Endothelial cell of umbilical vein (primary cell): ENCODE measurements around the gene ITPKB. TPM values are rescaled to one million over a fixed set of nuclear protein-coding genes. Genes with fewer than 3 reads are reported as not detected.

Experiments
- BruUV-seq: library from RNA; stranded (reverse); fragments of 400-500 nt; replicated peaks from 2 replicates; lab custom pipeline; 2021; lab: Mats Ljungman, UMichigan
- CTCF ChIA-PET: fragments of 300-600, 350-600 bp; sonication (Branson Sonifier 250); formaldehyde crosslinking; loops from one replicate; lab custom pipeline; 2021; ENCODE audit warnings: antibody characterized with exemption, inconsistent platforms; lab: Charles Lee
- POLR2A ChIA-PET: fragments of 300-600, 350-600 bp; sonication (Branson Sonifier 250); formaldehyde crosslinking; loops from one replicate; lab custom pipeline; 2021; ENCODE audit warnings: antibody characterized with exemption, inconsistent platforms; lab: Charles Lee
- DNase-seq: peaks from one replicate; pipeline ENCODE4 v3.0.0-alpha.2; 2011; ENCODE audit warnings: low read depth, low spot score
- FAIRE-seq: peaks from 2 replicates; lab custom pipeline; 2011; peaks lifted over from hg19 to GRCh38; lab: Jason Lieb, UNC
- H2AFZ ChIP-seq: 2 replicates; pipeline ENCODE4 v1.6.0; 2012; ENCODE audit warnings: low read depth, low read length, control low read depth, inconsistent platforms
- H3K27ac ChIP-seq: 2 replicates; pipeline ENCODE4 v1.5.1; 2011; ENCODE audit warnings: low read depth, mild to moderate bottlenecking, control low read depth, low read length, moderate library complexity; ENCODE audit not compliant: insufficient read depth
- H3K27me3 ChIP-seq, 2 experiments: 2 replicates each; pipeline versions ENCODE4 v1.6.0 to v1.6.1; 2011; ENCODE audit warnings: low read length in 2 of 2, mixed read lengths in 1 of 2; ENCODE audit not compliant: control insufficient read depth in 2 of 2, insufficient read depth in 2 of 2
- H3K36me3 ChIP-seq, 2 experiments: 2 replicates in 1 of 2; 3 replicates in 1 of 2; pipeline ENCODE4 v1.5.1; 2011; ENCODE audit warnings: low read length in 2 of 2, mild to moderate bottlenecking in 1 of 2, moderate library complexity in 1 of 2; ENCODE audit not compliant: control insufficient read depth in 2 of 2, insufficient read depth in 2 of 2; ENCODE audit errors: extremely low read depth in 1 of 2
- H3K4me1 ChIP-seq: 3 replicates; pipeline ENCODE4 v1.5.1; 2011; ENCODE audit warnings: mild to moderate bottlenecking, low read length; ENCODE audit not compliant: control insufficient read depth, insufficient read depth; ENCODE audit errors: extremely low read depth
- H3K4me2 ChIP-seq: 2 replicates; pipeline ENCODE4 v1.6.1; 2011; ENCODE audit warnings: low read length, control low read depth, mixed read lengths; ENCODE audit not compliant: insufficient read depth
- H3K4me3 ChIP-seq, 3 experiments: fragments of 200-600 bp in 1 of 3; sonication (generic), shearing (Covaris generic) in 1 of 3; replicated peaks in 1 of 3; 2 replicates each; pipeline ENCODE4 v1.5.1; 2011 to 2016; ENCODE audit warnings: control low read depth in 3 of 3, low read length in 3 of 3, mild to moderate bottlenecking in 2 of 3, inconsistent platforms in 1 of 3, low read depth in 1 of 3, moderate library complexity in 1 of 3; ENCODE audit not compliant: insufficient read depth in 1 of 3
- H3K79me2 ChIP-seq: 2 replicates; pipeline ENCODE4 v1.6.0; 2012; ENCODE audit warnings: low read length, inconsistent platforms; ENCODE audit not compliant: control insufficient read depth, insufficient read depth
- H3K9ac ChIP-seq: replicated peaks from 2 replicates; pipeline ENCODE3; 2011; ENCODE audit warnings: low read length, control low read depth; ENCODE audit not compliant: insufficient read depth; ENCODE audit errors: extremely low read depth
- H3K9me1 ChIP-seq: replicated peaks from 3 replicates; pipeline ENCODE4 v1.6.0; 2011; ENCODE audit warnings: mild to moderate bottlenecking, low read length; ENCODE audit not compliant: control insufficient read depth, insufficient read depth; ENCODE audit errors: extremely low read depth
- H3K9me3 ChIP-seq: replicated peaks from 2 replicates; pipeline ENCODE4 v1.5.1; 2012; ENCODE audit warnings: low read length, inconsistent platforms; ENCODE audit not compliant: control insufficient read depth, insufficient read depth
- H4K20me1 ChIP-seq: replicated peaks from 2 replicates; pipeline ENCODE3; 2011; ENCODE audit warnings: mild to moderate bottlenecking, low read length; ENCODE audit not compliant: control insufficient read depth, insufficient read depth; ENCODE audit errors: extremely low read depth
- EZH2 ChIP-seq: IDR thresholded peaks from 2 replicates; pipeline ENCODE4 v1.6.1; 2012; ENCODE audit warnings: borderline replicate concordance, low read depth, mild to moderate bottlenecking, moderate library complexity, low read length, inconsistent platforms; ENCODE audit not compliant: severe bottlenecking
- FOS ChIP-seq: IDR thresholded peaks from 2 replicates; pipeline ENCODE4 v1.6.1; 2011; ENCODE audit warnings: mild to moderate bottlenecking, low read length, moderate library complexity, borderline replicate concordance; ENCODE audit not compliant: insufficient read depth
- GATA2 ChIP-seq: IDR thresholded peaks from 2 replicates; pipeline ENCODE4 v1.7.0; 2011; ENCODE audit warnings: low read depth, mild to moderate bottlenecking, moderate library complexity, mixed read lengths, low read length; ENCODE audit not compliant: insufficient read length, insufficient read depth
- JUN ChIP-seq: IDR thresholded peaks from 2 replicates; pipeline ENCODE4 v1.6.1; 2011; ENCODE audit warnings: borderline replicate concordance, low read depth; ENCODE audit not compliant: insufficient read length, insufficient read depth
- MAX ChIP-seq: IDR thresholded peaks from 2 replicates; pipeline ENCODE4 v1.6.1; 2011; ENCODE audit not compliant: insufficient read depth, insufficient read length
- MYC ChIP-seq: IDR thresholded peaks from one replicate; pipeline ENCODE4 v1.6.1; 2011; ENCODE audit warnings: mild to moderate bottlenecking, low read depth, low read length
- POLR2A ChIP-seq: IDR thresholded peaks from 2 replicates; pipeline ENCODE4 v1.6.1; 2012; ENCODE audit warnings: low read depth, mild to moderate bottlenecking, control low read depth, low read length
- POLR2AphosphoS5 ChIP-seq: IDR thresholded peaks from 2 replicates; pipeline ENCODE4 v1.6.1; 2012; ENCODE audit warnings: low read depth, mild to moderate bottlenecking, control low read depth, low read length, moderate library complexity; ENCODE audit not compliant: insufficient read depth
- dilution Hi-C: fragments of 300-500 bp; cut with MboI; formaldehyde crosslinking; loops from one replicate; pipeline ENCODE4 v1.15.0; 2019; ENCODE audit warnings: low sequenced_read_pairs; ENCODE audit not compliant: extremely low pct_ligation_motif_present
- intact Hi-C: fragments of 100-400 bp; cut with micrococcal nuclease; formaldehyde crosslinking; loops from one replicate; pipeline ENCODE4 v1.10.0; 2022
- polyA plus RNA-seq, 4 experiments: library from polyadenylated mRNA; depleted of rRNA in 3 of 4; stranded (reverse) in 3 of 4; unstranded in 1 of 4; fragments of >200 nt; gene quantifications; 2 replicates each; pipeline versions ENCODE4 v1.2.1 to v1.2.3, GENCODE V29; 2011 to 2012; ENCODE audit warnings: missing spikeins in 1 of 4
- total RNA-seq: library from RNA; stranded (reverse); gene quantifications from 2 replicates; pipeline ENCODE4 v1.2.3, GENCODE V29; 2021
- TF ChIP-seq, protein P1 (sequence below), 2 donors: IDR thresholded peaks; 1 replicate in 1 of 2; 2 replicates in 1 of 2; pipeline ENCODE4 v1.5.1; 2011; ENCODE audit warnings: low read length in 2 of 2, mild to moderate bottlenecking in 2 of 2, moderate library complexity in 2 of 2, control low read depth in 1 of 2, inconsistent platforms in 1 of 2, low read depth in 1 of 2; ENCODE audit not compliant: insufficient read depth in 1 of 2; ENCODE audit errors: extremely low read depth in 1 of 2

The ITPKB gene
- total and polyA plus RNA-seq, 2 donors (not counting 3 experiments of a cell fraction or from before 2014, with no cell fraction given) = 7.7 to 34.8 TPM

DNA sequence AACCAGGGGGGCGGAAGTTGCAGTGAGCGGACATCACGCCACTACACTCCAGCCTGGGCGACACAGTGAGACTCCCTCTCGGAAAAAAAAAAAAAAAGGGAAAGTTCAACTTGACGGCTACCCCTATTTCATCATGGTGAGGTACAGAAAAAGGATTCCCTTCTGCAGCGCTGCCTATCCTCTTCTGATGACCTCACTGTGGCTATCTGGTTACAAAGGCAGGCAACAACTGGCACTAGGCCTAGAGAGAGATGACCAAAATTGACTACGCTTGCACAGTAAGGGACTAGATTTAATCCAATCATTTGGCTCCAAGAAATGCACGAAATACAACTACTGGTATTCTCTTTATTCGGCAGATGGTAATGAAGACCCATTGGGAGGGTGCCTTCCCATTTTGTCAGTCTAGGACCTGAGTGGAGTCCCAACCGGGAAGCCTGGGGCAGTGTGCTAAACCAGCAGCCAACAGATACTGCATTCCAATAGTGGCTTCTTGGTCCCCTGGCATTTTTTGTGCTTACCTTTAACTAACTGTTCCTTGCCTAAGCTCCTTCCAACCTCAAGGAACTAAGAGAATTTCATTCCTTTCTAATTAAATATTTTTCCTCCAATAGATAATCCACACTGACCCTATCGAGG, 36.6 kb downstream of the ITPKB start:
- Histone ChIP-seq H3K36me3 (peaks cover 0 to 4% of the 10 kb centered on the region in 2 experiments), H3K4me3 (peak overlapping the region in 1 of 3 experiments; percentile 56), H4K20me1 (no peaks in the 10 kb centered on the region), H3K9me1 (no peaks in the 10 kb centered on the region), H3K27ac (peak overlapping the region; percentile 49), H3K4me2 (peak overlapping the region; percentile 78), H2AFZ (no peak overlapping the region), H3K9ac (peak overlapping the region; percentile 76), H3K4me1 (peaks cover 9% of the 10 kb centered on the region), H3K27me3 (no peaks in the 10 kb centered on the region), H3K79me2 (no peaks in the 10 kb centered on the region), H3K9me3 (no peaks in the 10 kb centered on the region)
- no TSS peak for BruUV-seq
- intact Hi-C loops (loop anchor here (1.0 to 2.0 kb wide), 2 partner anchors 11 to 126 kb away; no protein-coding TSS in a partner anchor), dilution Hi-C loops (no loop called here)
- FAIRE-seq (peak; percentile 65), DNase-seq (no peak)
- ChIA-PET CTCF (interaction anchor here (0.7 to 1.3 kb wide), 3 partner anchors 10 to 126 kb away, joined by 3 to 5 read pairs (median 4); no protein-coding TSS in a partner anchor), POLR2A (no interaction called here)
- TF ChIP-seq POLR2A (no peak), POLR2AphosphoS5 (no peak), GATA2 (no peak), EZH2 (no peak), FOS (no peak), JUN (no peak), MYC (no peak), MAX (no peak)
- TF ChIP-seq, protein P1, sequence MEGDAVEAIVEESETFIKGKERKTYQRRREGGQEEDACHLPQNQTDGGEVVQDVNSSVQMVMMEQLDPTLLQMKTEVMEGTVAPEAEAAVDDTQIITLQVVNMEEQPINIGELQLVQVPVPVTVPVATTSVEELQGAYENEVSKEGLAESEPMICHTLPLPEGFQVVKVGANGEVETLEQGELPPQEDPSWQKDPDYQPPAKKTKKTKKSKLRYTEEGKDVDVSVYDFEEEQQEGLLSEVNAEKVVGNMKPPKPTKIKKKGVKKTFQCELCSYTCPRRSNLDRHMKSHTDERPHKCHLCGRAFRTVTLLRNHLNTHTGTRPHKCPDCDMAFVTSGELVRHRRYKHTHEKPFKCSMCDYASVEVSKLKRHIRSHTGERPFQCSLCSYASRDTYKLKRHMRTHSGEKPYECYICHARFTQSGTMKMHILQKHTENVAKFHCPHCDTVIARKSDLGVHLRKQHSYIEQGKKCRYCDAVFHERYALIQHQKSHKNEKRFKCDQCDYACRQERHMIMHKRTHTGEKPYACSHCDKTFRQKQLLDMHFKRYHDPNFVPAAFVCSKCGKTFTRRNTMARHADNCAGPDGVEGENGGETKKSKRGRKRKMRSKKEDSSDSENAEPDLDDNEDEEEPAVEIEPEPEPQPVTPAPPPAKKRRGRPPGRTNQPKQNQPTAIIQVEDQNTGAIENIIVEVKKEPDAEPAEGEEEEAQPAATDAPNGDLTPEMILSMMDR (IDR thresholded peaks at IDR 0.05; ENCODE audit: extremely low read depth in 1 of 2, insufficient read depth in 1 of 2, low read depth in 1 of 2, low read length in 2 of 2) = no peak
